Measurements from ENCODE around the gene SIPA1L3.

The SIPA1L3 gene

GRCh38 chr19:38158730-38159129, 251.7 kb downstream of the SIPA1L3 start:
- peak; percentile 40 for DNase-seq (ENCODE audit: low read depth)
- H3K4me3 ChIP-seq (ENCODE audit: low read depth, low read length): no peak overlapping the region
- TF ChIP-seq MYC (IDR thresholded peaks at IDR 0.05; ENCODE audit: low read depth, low read length) (no peak), MAX (IDR thresholded peaks at IDR 0.05; ENCODE audit: low read depth, low read length) (no peak), CTCF (IDR thresholded peaks at IDR 0.05; ENCODE audit: low read depth, low read length) (no peak), POLR2A (IDR thresholded peaks at IDR 0.05; ENCODE audit: extremely low read depth, insufficient read length) (no peak)

GRCh38 chr19:38162094-38162493, 255.1 kb downstream of the SIPA1L3 start:
- no peak overlapping the region for H3K4me3 ChIP-seq (ENCODE audit: low read depth, low read length)
- TF ChIP-seq POLR2A (IDR thresholded peaks at IDR 0.05; ENCODE audit: extremely low read depth, insufficient read length): no peak
- no peak for TF ChIP-seq MYC (IDR thresholded peaks at IDR 0.05; ENCODE audit: low read depth, low read length)
- TF ChIP-seq CTCF (IDR thresholded peaks at IDR 0.05; ENCODE audit: low read depth, low read length): no peak
- TF ChIP-seq MAX (IDR thresholded peaks at IDR 0.05; ENCODE audit: low read depth, low read length): no peak
- no peak for DNase-seq (ENCODE audit: low read depth)

GRCh38 chr19:38162632-38163031, 255.6 kb downstream of the SIPA1L3 start:
- no peak for DNase-seq (ENCODE audit: low read depth)
- no peak overlapping the region for H3K4me3 ChIP-seq (ENCODE audit: low read depth, low read length)
- TF ChIP-seq POLR2A (IDR thresholded peaks at IDR 0.05; ENCODE audit: extremely low read depth, insufficient read length) (no peak), CTCF (IDR thresholded peaks at IDR 0.05; ENCODE audit: low read depth, low read length) (no peak), MAX (IDR thresholded peaks at IDR 0.05; ENCODE audit: low read depth, low read length) (no peak), MYC (IDR thresholded peaks at IDR 0.05; ENCODE audit: low read depth, low read length) (no peak)

GRCh38 chr19:38163419-38164290, 256.6 kb downstream of the SIPA1L3 start:
- TF ChIP-seq CTCF (IDR thresholded peaks at IDR 0.05; ENCODE audit: low read depth, low read length) (no peak), MYC (IDR thresholded peaks at IDR 0.05; ENCODE audit: low read depth, low read length) (no peak), POLR2A (IDR thresholded peaks at IDR 0.05; ENCODE audit: extremely low read depth, insufficient read length) (no peak), MAX (IDR thresholded peaks at IDR 0.05; ENCODE audit: low read depth, low read length) (no peak)
- no peak overlapping the region for H3K4me3 ChIP-seq (ENCODE audit: low read depth, low read length)

GRCh38 chr19:38164526-38164925, 257.5 kb downstream of the SIPA1L3 start:
- TF ChIP-seq CTCF (IDR thresholded peaks at IDR 0.05; ENCODE audit: low read depth, low read length) (no peak), MYC (IDR thresholded peaks at IDR 0.05; ENCODE audit: low read depth, low read length) (no peak), MAX (IDR thresholded peaks at IDR 0.05; ENCODE audit: low read depth, low read length) (no peak), POLR2A (IDR thresholded peaks at IDR 0.05; ENCODE audit: extremely low read depth, insufficient read length) (no peak)
- H3K4me3 ChIP-seq (ENCODE audit: low read depth, low read length): no peak overlapping the region
- no peak for DNase-seq (ENCODE audit: low read depth)

More at GRCh38 chr19:38163419-38164290, 256.6 kb downstream of the SIPA1L3 start:
- no peak for DNase-seq (ENCODE audit: low read depth)

Data from NB4 (cell line).